Measurements from ENCODE around the gene IL10RA. TPM values are rescaled to one million over a fixed set of nuclear protein-coding genes. Genes with fewer than 3 reads are reported as not detected.

The IL10RA gene
- total and polyA plus RNA-seq, 2 of the 4 experiments (the other 2 are of a cell fraction) = 0.12 TPM; not detected in 1

GRCh38 chr11:118049771-118050170, 63.6 kb downstream of the IL10RA start:
- H3K4me3 ChIP-seq (ENCODE audit: insufficient read depth, low read depth, low read length) = no peak overlapping the region
- no peak overlapping the region for H3K56ac ChIP-seq (ENCODE audit: extremely low read depth, insufficient read depth, low read length)
- H3K36me3 ChIP-seq (ENCODE audit: control insufficient read depth, insufficient read depth, low read length) = no peaks in the 10 kb centered on the region
- H2AK9ac ChIP-seq (replicated peaks; ENCODE audit: low read depth, low read length, poor library complexity) = no peak overlapping the region
- BruUV-seq (replicated peaks) = no TSS peak
- no peak overlapping the region for H4K91ac ChIP-seq (ENCODE audit: insufficient read depth, low read depth, low read length)
- H3K4me1 ChIP-seq (ENCODE audit: control insufficient read depth, insufficient read depth, low read length) = no peaks in the 10 kb centered on the region
- dilution Hi-C loops (cut with HindIII; ENCODE audit: low sequenced_read_pairs, unreplicated experiment) (no loop called here), in situ Hi-C loops (cut with MboI; ENCODE audit: low sequenced_read_pairs) (no loop called here), intact Hi-C loops (cut with micrococcal nuclease) (no loop called here)
- no peak overlapping the region for H3K4me2 ChIP-seq (ENCODE audit: low read depth, low read length)
- ATAC-seq (ENCODE audit: low read depth) = no peak
- H3K23ac ChIP-seq (ENCODE audit: low read depth, low read length) = no peak overlapping the region
- H3K9me1 ChIP-seq (ENCODE audit: insufficient read depth, low read length) = no peaks in the 10 kb centered on the region
- H4K20me1 ChIP-seq (ENCODE audit: insufficient read depth, low read length) = no peaks in the 10 kb centered on the region
- no peak overlapping the region for H2BK5ac ChIP-seq (ENCODE audit: low read depth, low read length, poor library complexity, severe bottlenecking)
- TF ChIP-seq CTCF (conservative IDR thresholded peaks at IDR 0.05; ENCODE audit: low read depth, low read length) (no peak), CHD1 (IDR thresholded peaks at IDR 0.05; ENCODE audit: low read depth, low read length) (no peak), USF2 (IDR thresholded peaks at IDR 0.05; ENCODE audit: low read depth, low read length) (no peak), RCOR1 (IDR thresholded peaks at IDR 0.05; ENCODE audit: insufficient replicate concordance, low read length) (no peak), NFE2L2 (IDR thresholded peaks at IDR 0.05; ENCODE audit: low read depth, low read length) (no peak), BHLHE40 (IDR thresholded peaks at IDR 0.05; ENCODE audit: low read depth, low read length) (no peak), MAFK (IDR thresholded peaks at IDR 0.05; ENCODE audit: low read depth, low read length) (no peak), SMC3 (IDR thresholded peaks at IDR 0.05; ENCODE audit: low read depth, low read length) (no peak), MXI1 (IDR thresholded peaks at IDR 0.05; ENCODE audit: borderline replicate concordance, low read depth, low read length) (no peak), RAD21 (IDR thresholded peaks at IDR 0.05; ENCODE audit: low read length) (no peak), MAZ (IDR thresholded peaks at IDR 0.05; ENCODE audit: borderline replicate concordance, low read depth, low read length) (no peak), ELK1 (IDR thresholded peaks at IDR 0.05; ENCODE audit: borderline replicate concordance, low read depth, low read length) (no peak)
- no peak overlapping the region for H3K4ac ChIP-seq (ENCODE audit: low read depth, low read length)
- ChIA-PET POLR2A (ENCODE audit: unreplicated experiment) (no interaction called here), CTCF (no interaction called here)
- H2AFZ ChIP-seq (replicated peaks; ENCODE audit: low read length, poor library complexity) = no peak overlapping the region
- no peak overlapping the region for H3K14ac ChIP-seq (replicated peaks; ENCODE audit: low read depth, low read length)
- H4K8ac ChIP-seq (ENCODE audit: low read depth in 2 of 2, low read length in 2 of 2) = no peak overlapping the region
- H2BK120ac ChIP-seq (ENCODE audit: low read depth, low read length) = no peak overlapping the region
- H3K27ac ChIP-seq (ENCODE audit: insufficient read depth, low read length) = no peak overlapping the region
- no peak overlapping the region for H2BK20ac ChIP-seq (ENCODE audit: low read depth, low read length)
- H3K9me3 ChIP-seq (ENCODE audit: control insufficient read depth, insufficient read depth, low read length) = no peaks in the 10 kb centered on the region
- H3K9ac ChIP-seq (ENCODE audit: low read depth, low read length) = no peak overlapping the region
- no peak for DNase-seq
- no peaks in the 10 kb centered on the region for H3K79me1 ChIP-seq (ENCODE audit: low read depth in 1 of 2, low read length in 2 of 2)
- H3K18ac ChIP-seq (ENCODE audit: low read depth, low read length) = no peak overlapping the region
- WGBS, 2 experiments (ENCODE audit: extremely low coverage in 2 of 2, insufficient read length in 1 of 2) = no CpG with 5 or more reads among the region's 6 CpGs
- peaks cover 8% of the 10 kb centered on the region; the same call in 1 of the 2 replicates for H3K27me3 ChIP-seq (ENCODE audit: control insufficient read depth, insufficient read depth, low read length)
- no peak overlapping the region for H2AK5ac ChIP-seq (ENCODE audit: low read depth, low read length)
- no peak overlapping the region for H4K5ac ChIP-seq (ENCODE audit: low read depth, low read length)
- H2BK15ac ChIP-seq (ENCODE audit: low read depth, low read length) = no peak overlapping the region
